Panc1 (cell line): ENCODE data around the gene PHKA1. TPM values are rescaled to one million over a fixed set of nuclear protein-coding genes. Genes with fewer than 3 reads are reported as not detected.

ENCODE experiments used
- ATAC-seq: fragments of 200-7000 bp; cut with Tn5 transposase; 2 replicates; pipeline ENCODE4 v1.9.1; 2020; ENCODE audit warnings: mild to moderate bottlenecking, moderate library complexity
- BruUV-seq: library from RNA; stranded (reverse); fragments of 400-500 nt; replicated peaks from 2 replicates; lab custom pipeline; 2021; lab: Mats Ljungman, UMichigan
- CTCF ChIA-PET: fragments of 300-600 bp; sonication (Branson Sonifier 250); formaldehyde crosslinking; loops from one replicate; lab custom pipeline; 2022; ENCODE audit warnings: antibody characterized with exemption; lab: Charles Lee
- POLR2A ChIA-PET: fragments of 300-600 bp; sonication (Branson Sonifier 250); formaldehyde crosslinking; loops from one replicate; lab custom pipeline; 2022; ENCODE audit warnings: antibody characterized with exemption; lab: Charles Lee
- DNase-seq: peaks from one replicate; pipeline ENCODE4 v3.0.0-alpha.2; 2010; ENCODE audit warnings: low read depth, low spot score
- H3K27ac ChIP-seq: 2 replicates; pipeline ENCODE4 v1.5.1; 2011; ENCODE audit warnings: mild to moderate bottlenecking, low read length, inconsistent platforms
- H3K27me3 ChIP-seq: fragments of 200-500 bp; sonication (Bioruptor generic); 2 replicates; pipeline ENCODE4 v1.6.0; 2014; ENCODE audit warnings: low read length, inconsistent platforms; ENCODE audit not compliant: control insufficient read depth, insufficient read depth
- H3K36me3 ChIP-seq: fragments of 200-500 bp; sonication (Bioruptor generic); 2 replicates; pipeline ENCODE4 v1.5.1; 2014; ENCODE audit warnings: inconsistent platforms, mild to moderate bottlenecking, low read length, moderate library complexity; ENCODE audit not compliant: control insufficient read depth, insufficient read depth
- H3K4me1 ChIP-seq: 2 replicates; pipeline ENCODE4 v1.5.1; 2011; ENCODE audit warnings: inconsistent platforms, mild to moderate bottlenecking, low read length, moderate library complexity; ENCODE audit not compliant: control insufficient read depth, insufficient read depth
- H3K4me3 ChIP-seq, 2 experiments: 2 replicates each; pipeline ENCODE4 v1.5.1; 2011 to 2012; ENCODE audit warnings: low read depth in 2 of 2, low read length in 2 of 2, mild to moderate bottlenecking in 2 of 2, inconsistent platforms in 1 of 2, moderate library complexity in 1 of 2
- H3K9me3 ChIP-seq: fragments of 200-500 bp; sonication (Bioruptor generic); 2 replicates; pipeline ENCODE4 v1.5.1; 2014; ENCODE audit warnings: low read depth, mild to moderate bottlenecking, inconsistent platforms, low read length, moderate library complexity; ENCODE audit not compliant: control insufficient read depth, insufficient read depth
- CTCF ChIP-seq: fragments of 450-650 bp; IDR thresholded peaks from 2 replicates; pipeline ENCODE4 v1.5.1; 2017; ENCODE audit warnings: mild to moderate bottlenecking
- POLR2AphosphoS5 ChIP-seq: IDR thresholded peaks from 2 replicates; pipeline ENCODE4 v1.6.1; 2012; ENCODE audit warnings: mild to moderate bottlenecking, low read depth, low read length, moderate library complexity
- REST ChIP-seq, 2 experiments: IDR thresholded peaks; 2 replicates each; pipeline ENCODE4 v1.6.1; 2011 to 2012; ENCODE audit warnings: low read depth in 2 of 2, control low read depth in 1 of 2, low read length in 1 of 2, mild to moderate bottlenecking in 1 of 2, moderate library complexity in 1 of 2; ENCODE audit not compliant: insufficient read depth in 1 of 2
- SIN3A ChIP-seq: IDR thresholded peaks from 2 replicates; pipeline ENCODE4 v1.6.1; 2012; ENCODE audit warnings: low read depth, mild to moderate bottlenecking, low read length, moderate library complexity, borderline replicate concordance; ENCODE audit not compliant: insufficient read depth
- TCF7L2 ChIP-seq: IDR thresholded peaks from 2 replicates; pipeline ENCODE4 v1.6.1; 2011; ENCODE audit warnings: mild to moderate bottlenecking, low read depth, low read length, inconsistent platforms
- in situ Hi-C: cut with HindIII; loops from 2 replicates; pipeline ENCODE4 v1.10.0; 2016; ENCODE audit warnings: low sequenced_read_pairs, low pct_unique_long_range_greater_than_20kb
- intact Hi-C: fragments of 100-400 bp; cut with micrococcal nuclease; formaldehyde crosslinking; loops from one replicate; pipeline ENCODE4 v1.10.0; 2022; ENCODE audit not compliant: unreplicated experiment
- total RNA-seq: library from RNA; stranded (reverse); gene quantifications from one replicate; pipeline ENCODE4 v1.2.1, GENCODE V29; 2021; ENCODE audit not compliant: unreplicated experiment

Gene PHKA1
- total RNA-seq, 1 experiment from 2014 or later, result 28.6 TPM

GRCh38 chrX:72716766-72717165 lies 2.7 kb upstream of the PHKA1 start:
- no peaks in the 10 kb centered on the region for H3K27me3 ChIP-seq

GRCh38 chrX:72715546-72715945 lies 1.4 kb upstream of the PHKA1 start:
- ChIA-PET CTCF (no interaction called here), POLR2A (no interaction called here)
- Histone ChIP-seq H3K9me3 (no peaks in the 10 kb centered on the region), H3K27ac (peak overlapping the region; percentile 86), H3K36me3 (no peaks in the 10 kb centered on the region), H3K4me3 (peak overlapping the region; percentile 61 to 79), H3K27me3 (no peaks in the 10 kb centered on the region), H3K4me1 (peaks cover 4% of the 10 kb centered on the region; the same call in 1 of the 2 replicates)
- DNase-seq, result no peak
- TF ChIP-seq TCF7L2, result no peak
- no peak for TF ChIP-seq POLR2AphosphoS5
- no peak for TF ChIP-seq SIN3A
- no peak for TF ChIP-seq REST (IDR thresholded peaks at IDR 0.05; ENCODE audit: insufficient read depth in 1 of 2, low read depth in 2 of 2, low read length in 1 of 2)
- intact Hi-C loops (no loop called here), in situ Hi-C loops (no loop called here)
- no TSS peak for BruUV-seq
- no peak for ATAC-seq

More at GRCh38 chrX:72716766-72717165, 2.7 kb upstream of the PHKA1 start:
- ATAC-seq (no peak), DNase-seq (no peak)
- Histone ChIP-seq H3K36me3 (no peaks in the 10 kb centered on the region), H3K4me3 (no peak overlapping the region), H3K27ac (no peak overlapping the region), H3K9me3 (no peaks in the 10 kb centered on the region), H3K4me1 (peaks cover 4% of the 10 kb centered on the region; the same call in 1 of the 2 replicates)
- intact Hi-C loops (no loop called here), in situ Hi-C loops (no loop called here)
- TF ChIP-seq REST (IDR thresholded peaks at IDR 0.05; ENCODE audit: insufficient read depth in 1 of 2, low read depth in 2 of 2, low read length in 1 of 2) (no peak), TCF7L2 (no peak), SIN3A (no peak), CTCF (no peak), POLR2AphosphoS5 (no peak)
- ChIA-PET POLR2A (no interaction called here), CTCF (no interaction called here)
- no TSS peak for BruUV-seq
